ENCODE measurements around the gene LRRN2.

- no peak for TF ChIP-seq POLR2A (IDR thresholded peaks at IDR 0.05)
- TF ChIP-seq, protein P1, sequence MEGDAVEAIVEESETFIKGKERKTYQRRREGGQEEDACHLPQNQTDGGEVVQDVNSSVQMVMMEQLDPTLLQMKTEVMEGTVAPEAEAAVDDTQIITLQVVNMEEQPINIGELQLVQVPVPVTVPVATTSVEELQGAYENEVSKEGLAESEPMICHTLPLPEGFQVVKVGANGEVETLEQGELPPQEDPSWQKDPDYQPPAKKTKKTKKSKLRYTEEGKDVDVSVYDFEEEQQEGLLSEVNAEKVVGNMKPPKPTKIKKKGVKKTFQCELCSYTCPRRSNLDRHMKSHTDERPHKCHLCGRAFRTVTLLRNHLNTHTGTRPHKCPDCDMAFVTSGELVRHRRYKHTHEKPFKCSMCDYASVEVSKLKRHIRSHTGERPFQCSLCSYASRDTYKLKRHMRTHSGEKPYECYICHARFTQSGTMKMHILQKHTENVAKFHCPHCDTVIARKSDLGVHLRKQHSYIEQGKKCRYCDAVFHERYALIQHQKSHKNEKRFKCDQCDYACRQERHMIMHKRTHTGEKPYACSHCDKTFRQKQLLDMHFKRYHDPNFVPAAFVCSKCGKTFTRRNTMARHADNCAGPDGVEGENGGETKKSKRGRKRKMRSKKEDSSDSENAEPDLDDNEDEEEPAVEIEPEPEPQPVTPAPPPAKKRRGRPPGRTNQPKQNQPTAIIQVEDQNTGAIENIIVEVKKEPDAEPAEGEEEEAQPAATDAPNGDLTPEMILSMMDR (IDR thresholded peaks at IDR 0.05): no peak
These were observed 37.0 kb downstream of the LRRN2 start for GRCh38 chr1:204648576-204648975.

Data from lower leg skin (tissue), 3 donors.